ENCODE measurements around the gene HSD3B1.
"Not testable (repeated sequence)": the region's sequence is repeated elsewhere in the genome, so short reads cannot be mapped to it uniquely, and the experiment has no call there.

DNA sequence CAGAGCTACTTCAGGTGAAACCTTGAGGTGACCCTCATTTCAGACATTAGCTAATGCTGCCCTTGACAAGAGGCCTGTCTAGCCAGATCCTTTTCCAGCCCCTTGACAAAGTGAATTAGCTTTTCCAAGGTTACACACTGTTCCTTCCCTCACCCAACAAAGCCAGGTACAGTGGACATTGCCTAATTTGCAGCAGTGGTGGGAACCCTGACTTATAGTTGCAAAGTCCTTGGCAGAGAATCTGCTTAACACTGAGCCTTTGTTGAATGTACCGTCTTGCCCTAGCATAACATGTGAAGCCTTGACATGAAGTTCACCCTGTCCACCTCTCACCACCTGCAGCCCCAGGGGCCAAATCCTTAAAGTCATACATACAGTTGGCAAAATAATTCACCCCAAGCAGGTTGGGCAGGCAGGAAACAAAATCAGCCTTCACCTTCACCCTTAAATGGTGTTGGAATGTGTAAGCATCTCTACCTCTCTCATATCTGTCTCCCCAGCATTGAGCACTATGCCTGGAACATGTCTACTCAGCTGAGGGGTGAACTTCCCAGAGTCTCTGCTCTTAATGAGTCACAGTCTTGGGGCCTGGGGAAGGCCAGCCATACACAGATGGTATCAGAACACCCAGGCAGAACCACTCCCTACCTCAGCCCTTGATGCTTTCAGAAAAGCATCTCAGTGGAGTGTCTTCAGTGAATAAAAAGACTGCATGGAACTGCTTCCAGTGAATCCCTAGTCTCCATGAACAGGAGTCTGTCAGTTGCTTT, 46.5 kb downstream of the HSD3B1 start:
- TF ChIP-seq, protein P1, sequence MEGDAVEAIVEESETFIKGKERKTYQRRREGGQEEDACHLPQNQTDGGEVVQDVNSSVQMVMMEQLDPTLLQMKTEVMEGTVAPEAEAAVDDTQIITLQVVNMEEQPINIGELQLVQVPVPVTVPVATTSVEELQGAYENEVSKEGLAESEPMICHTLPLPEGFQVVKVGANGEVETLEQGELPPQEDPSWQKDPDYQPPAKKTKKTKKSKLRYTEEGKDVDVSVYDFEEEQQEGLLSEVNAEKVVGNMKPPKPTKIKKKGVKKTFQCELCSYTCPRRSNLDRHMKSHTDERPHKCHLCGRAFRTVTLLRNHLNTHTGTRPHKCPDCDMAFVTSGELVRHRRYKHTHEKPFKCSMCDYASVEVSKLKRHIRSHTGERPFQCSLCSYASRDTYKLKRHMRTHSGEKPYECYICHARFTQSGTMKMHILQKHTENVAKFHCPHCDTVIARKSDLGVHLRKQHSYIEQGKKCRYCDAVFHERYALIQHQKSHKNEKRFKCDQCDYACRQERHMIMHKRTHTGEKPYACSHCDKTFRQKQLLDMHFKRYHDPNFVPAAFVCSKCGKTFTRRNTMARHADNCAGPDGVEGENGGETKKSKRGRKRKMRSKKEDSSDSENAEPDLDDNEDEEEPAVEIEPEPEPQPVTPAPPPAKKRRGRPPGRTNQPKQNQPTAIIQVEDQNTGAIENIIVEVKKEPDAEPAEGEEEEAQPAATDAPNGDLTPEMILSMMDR (IDR thresholded peaks at IDR 0.05), result not testable (repeated sequence)
- TF ChIP-seq GABPA (IDR thresholded peaks at IDR 0.05; ENCODE audit: low read depth); RFX5 (IDR thresholded peaks at IDR 0.05; ENCODE audit: low read length); EZH2phosphoT487 (IDR thresholded peaks at IDR 0.05; ENCODE audit: borderline replicate concordance, low read depth); CHD2 (IDR thresholded peaks at IDR 0.05; ENCODE audit: low read length, partially characterized antibody); NRF1 (IDR thresholded peaks at IDR 0.05; ENCODE audit: low read depth, low read length); EP300 (IDR thresholded peaks at IDR 0.05; ENCODE audit: borderline replicate concordance in 1 of 2, low read depth in 1 of 2, low read length in 1 of 2); MXI1 (IDR thresholded peaks at IDR 0.05; ENCODE audit: low read depth, low read length); POLR2AphosphoS5 (IDR thresholded peaks at IDR 0.05; ENCODE audit: low read depth, low read length); SMC3 (IDR thresholded peaks at IDR 0.05; ENCODE audit: low read depth, low read length); TAF1 (IDR thresholded peaks at IDR 0.05; ENCODE audit: borderline replicate concordance, low read depth, low read length); SIN3A (IDR thresholded peaks at IDR 0.05; ENCODE audit: borderline replicate concordance, low read depth, low read length): not testable (repeated sequence)
- TF ChIP-seq, protein P2, sequence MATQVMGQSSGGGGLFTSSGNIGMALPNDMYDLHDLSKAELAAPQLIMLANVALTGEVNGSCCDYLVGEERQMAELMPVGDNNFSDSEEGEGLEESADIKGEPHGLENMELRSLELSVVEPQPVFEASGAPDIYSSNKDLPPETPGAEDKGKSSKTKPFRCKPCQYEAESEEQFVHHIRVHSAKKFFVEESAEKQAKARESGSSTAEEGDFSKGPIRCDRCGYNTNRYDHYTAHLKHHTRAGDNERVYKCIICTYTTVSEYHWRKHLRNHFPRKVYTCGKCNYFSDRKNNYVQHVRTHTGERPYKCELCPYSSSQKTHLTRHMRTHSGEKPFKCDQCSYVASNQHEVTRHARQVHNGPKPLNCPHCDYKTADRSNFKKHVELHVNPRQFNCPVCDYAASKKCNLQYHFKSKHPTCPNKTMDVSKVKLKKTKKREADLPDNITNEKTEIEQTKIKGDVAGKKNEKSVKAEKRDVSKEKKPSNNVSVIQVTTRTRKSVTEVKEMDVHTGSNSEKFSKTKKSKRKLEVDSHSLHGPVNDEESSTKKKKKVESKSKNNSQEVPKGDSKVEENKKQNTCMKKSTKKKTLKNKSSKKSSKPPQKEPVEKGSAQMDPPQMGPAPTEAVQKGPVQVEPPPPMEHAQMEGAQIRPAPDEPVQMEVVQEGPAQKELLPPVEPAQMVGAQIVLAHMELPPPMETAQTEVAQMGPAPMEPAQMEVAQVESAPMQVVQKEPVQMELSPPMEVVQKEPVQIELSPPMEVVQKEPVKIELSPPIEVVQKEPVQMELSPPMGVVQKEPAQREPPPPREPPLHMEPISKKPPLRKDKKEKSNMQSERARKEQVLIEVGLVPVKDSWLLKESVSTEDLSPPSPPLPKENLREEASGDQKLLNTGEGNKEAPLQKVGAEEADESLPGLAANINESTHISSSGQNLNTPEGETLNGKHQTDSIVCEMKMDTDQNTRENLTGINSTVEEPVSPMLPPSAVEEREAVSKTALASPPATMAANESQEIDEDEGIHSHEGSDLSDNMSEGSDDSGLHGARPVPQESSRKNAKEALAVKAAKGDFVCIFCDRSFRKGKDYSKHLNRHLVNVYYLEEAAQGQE (IDR thresholded peaks at IDR 0.05; ENCODE audit: low read depth, low read length), result not testable (repeated sequence)
